AG10803 (cell line): ENCODE measurements around the gene SHBG.

Experiments used
- DNase-seq: peaks from one replicate; pipeline ENCODE4 v3.0.0; 2010; ENCODE audit warnings: low read depth
- H3K4me3 ChIP-seq: 2 replicates; pipeline ENCODE4 v1.5.1; 2011; ENCODE audit warnings: mild to moderate bottlenecking, low read length, control low read depth
- CTCF ChIP-seq: conservative IDR thresholded peaks from 2 replicates; pipeline ENCODE4 v1.5.1; 2011; ENCODE audit warnings: mild to moderate bottlenecking, low read length, control low read depth, inconsistent platforms

Gene SHBG

GRCh38 chr17:7626307-7626706 is 3.6 kb upstream of the SHBG start:
- H3K4me3 ChIP-seq = peak overlapping the region; percentile 83; the same call in 1 of the 2 replicates
- no peak for TF ChIP-seq CTCF
- no peak for DNase-seq

- no peak for TF ChIP-seq CTCF
- peak overlapping the region; percentile 83 for H3K4me3 ChIP-seq
- no peak for DNase-seq
Observed at GRCh38 chr17:7626956-7627249, 3.0 kb upstream of the SHBG start.

- peak within 1 kb of the TSS; percentile 83 for H3K4me3 ChIP-seq
- DNase-seq = peak; percentile 93
- no peak for TF ChIP-seq CTCF
Observed at GRCh38 chr17:7627250-7628121, 2.4 kb upstream of the SHBG start, which contains the start of gene SAT2. SAT2 (minus strand) TSS chr17:7627821; CDS start chr17:7627635, 186 bp downstream.

GRCh38 chr17:7631398-7632380 is 1.8 kb downstream of the SHBG start:
- no peak overlapping the region for H3K4me3 ChIP-seq
- TF ChIP-seq CTCF = no peak

GRCh38 chr17:7632492-7632894 is 2.6 kb downstream of the SHBG start:
- peak; percentile 73 for TF ChIP-seq CTCF
- peak; percentile 61 for DNase-seq
- H3K4me3 ChIP-seq = no peak overlapping the region

More at GRCh38 chr17:7631398-7632380, 1.8 kb downstream of the SHBG start:
- DNase-seq = no peak

- no peak for TF ChIP-seq CTCF
- DNase-seq = no peak
- no peak overlapping the region for H3K4me3 ChIP-seq
Observed at GRCh38 chr17:7633093-7633492, 3.2 kb downstream of the SHBG start.
